GM12878 (cell line): Measurements from ENCODE around the gene RALGPS1. TPM values are rescaled to one million over a fixed set of nuclear protein-coding genes. Genes with fewer than 3 reads are reported as not detected.

Source experiments
- ATAC-seq: fragments of 200-7000 bp; cut with Tn5 transposase; 3 replicates; pipeline ENCODE4 v1.9.1; 2020; ENCODE audit warnings: mild to moderate bottlenecking, moderate library complexity
- BruUV-seq: library from RNA; stranded (reverse); fragments of 400-500 nt; replicated peaks from 2 replicates; lab custom pipeline; 2021; lab: Mats Ljungman, UMichigan
- CTCF ChIA-PET: fragments of 300-600 bp; sonication (Branson Sonifier 250); formaldehyde crosslinking; extraction: SDS; loops from one replicate; lab custom pipeline; 2021; ENCODE audit warnings: inconsistent platforms; lab: Yijun Ruan, JAX
- POLR2A ChIA-PET: fragments of 350-600 bp; formaldehyde crosslinking; extraction: SDS; loops from one replicate; lab custom pipeline; 2021; ENCODE audit warnings: inconsistent platforms; lab: Charles Lee
- RAD21 ChIA-PET: fragments of 300-600 bp; sonication (Branson Sonifier 250); formaldehyde crosslinking; loops from one replicate; lab custom pipeline; 2023; ENCODE audit warnings: antibody characterized with exemption; ENCODE audit not compliant: unreplicated experiment; lab: Charles Lee
- SMC1A ChIA-PET: fragments of 300-600 bp; sonication (Branson Sonifier 250); formaldehyde crosslinking; loops from one replicate; lab custom pipeline; 2023; ENCODE audit not compliant: unreplicated experiment, uncharacterized antibody; lab: Charles Lee
- DNase-seq: peaks from one replicate; pipeline ENCODE4 v3.0.0-alpha.2; 2011; ENCODE audit warnings: low read depth, low spot score
- FAIRE-seq: peaks from 3 replicates; lab custom pipeline; 2011; peaks lifted over from hg19 to GRCh38; lab: Jason Lieb, UNC
- H2AFZ ChIP-seq: 2 replicates; pipeline ENCODE4 v1.6.0; 2011; ENCODE audit warnings: low read depth, low read length, control low read depth; ENCODE audit not compliant: control insufficient read depth
- H3K27ac ChIP-seq: 2 replicates; pipeline ENCODE4 v1.5.1; 2011; ENCODE audit warnings: control low read depth; ENCODE audit not compliant: control insufficient read depth, insufficient read depth
- H3K27me3 ChIP-seq, 2 experiments: replicated peaks in 1 of 2; 2 replicates each; pipeline versions ENCODE4 v1.6.0 to v1.6.1; 2011; ENCODE audit warnings: low read length in 1 of 2; ENCODE audit not compliant: control insufficient read depth in 2 of 2, insufficient read depth in 2 of 2
- H3K36me3 ChIP-seq, 2 experiments: 2 replicates each; pipeline ENCODE4 v1.5.1; 2011; ENCODE audit warnings: low read length in 1 of 2; ENCODE audit not compliant: control insufficient read depth in 2 of 2, insufficient read depth in 2 of 2
- H3K4me1 ChIP-seq: 2 replicates; pipeline ENCODE4 v1.6.1; 2011; ENCODE audit warnings: mild to moderate bottlenecking, low read length, moderate library complexity, mixed read lengths; ENCODE audit not compliant: control insufficient read depth, insufficient read depth
- H3K4me2 ChIP-seq: 2 replicates; pipeline ENCODE4 v1.6.0; 2011; ENCODE audit warnings: control low read depth; ENCODE audit not compliant: control insufficient read depth, insufficient read depth
- H3K4me3 ChIP-seq: fragments of 200-600 bp; sonication (generic); 2 replicates; pipeline ENCODE4 v1.5.1; 2016
- H3K79me2 ChIP-seq: 2 replicates; pipeline ENCODE4 v1.6.0; 2011; ENCODE audit warnings: low read length; ENCODE audit not compliant: control insufficient read depth, insufficient read depth
- H3K9ac ChIP-seq: 2 replicates; pipeline ENCODE4 v1.8.0; 2011; ENCODE audit warnings: low read length, control low read depth, mixed read lengths; ENCODE audit not compliant: control insufficient read depth, insufficient read depth
- H3K9me3 ChIP-seq: replicated peaks from 3 replicates; pipeline ENCODE4 v1.5.1; 2011; ENCODE audit warnings: mild to moderate bottlenecking, low read length; ENCODE audit not compliant: control insufficient read depth, insufficient read depth
- H4K20me1 ChIP-seq: 2 replicates; pipeline ENCODE4 v1.6.0; 2011; ENCODE audit not compliant: control insufficient read depth, insufficient read depth
- BCL11A ChIP-seq: IDR thresholded peaks from 2 replicates; pipeline ENCODE4 v1.6.1; 2011; ENCODE audit warnings: low read depth, low read length
- CEBPB ChIP-seq, 2 experiments: fragments of 150-350 bp in 1 of 2; IDR thresholded peaks; 2 replicates each; pipeline ENCODE4 v1.6.1; 2012 to 2014; ENCODE audit warnings: low read depth in 2 of 2, low read length in 2 of 2, borderline replicate concordance in 1 of 2, inconsistent platforms in 1 of 2
- CHD1 ChIP-seq: IDR thresholded peaks from 2 replicates; pipeline ENCODE4 v1.6.1; 2012; ENCODE audit warnings: low read depth, low read length, improper control_type of control experiment
- CREB1 ChIP-seq: IDR thresholded peaks from 2 replicates; pipeline ENCODE4 v1.6.1; 2012; ENCODE audit warnings: low read depth, mild to moderate bottlenecking, inconsistent platforms
- GABPA ChIP-seq: IDR thresholded peaks from 2 replicates; pipeline ENCODE4 v1.6.1; 2014; ENCODE audit warnings: antibody characterized with exemption, low read depth, mild to moderate bottlenecking, inconsistent platforms
- HDAC6 ChIP-seq: fragments of 200-600 bp; sonication (generic); IDR thresholded peaks from one replicate; pipeline ENCODE4 v1.8.0; 2017; ENCODE audit warnings: antibody characterized with exemption; ENCODE audit not compliant: unreplicated experiment
- MTA3 ChIP-seq: IDR thresholded peaks from 2 replicates; pipeline ENCODE4 v1.6.1; 2012; ENCODE audit warnings: low read length, inconsistent platforms, borderline replicate concordance
- NR2F1 ChIP-seq: fragments of 450-650 bp; conservative IDR thresholded peaks from 2 replicates; pipeline ENCODE4 v1.6.1; 2017; ENCODE audit warnings: mild to moderate bottlenecking
- RBBP5 ChIP-seq: fragments of 200-600 bp; sonication (generic); conservative IDR thresholded peaks from 2 replicates; pipeline ENCODE4 v1.6.1; 2016
- SKIL ChIP-seq: fragments of 450-650 bp; IDR thresholded peaks from 2 replicates; pipeline ENCODE4 v1.6.1; 2017; ENCODE audit warnings: mild to moderate bottlenecking, low read depth, inconsistent platforms; ENCODE audit not compliant: poor library complexity, severe bottlenecking
- SMARCA5 ChIP-seq: fragments of 450-650 bp; IDR thresholded peaks from 2 replicates; pipeline ENCODE4 v1.6.1; 2017; ENCODE audit warnings: mild to moderate bottlenecking
- TAF1 ChIP-seq: IDR thresholded peaks from 2 replicates; pipeline ENCODE4 v1.6.1; 2011; ENCODE audit warnings: mild to moderate bottlenecking, low read depth, low read length, borderline replicate concordance
- TCF3 ChIP-seq: IDR thresholded peaks from 2 replicates; pipeline ENCODE4 v1.6.1; 2012; ENCODE audit warnings: low read depth, mild to moderate bottlenecking, low read length, borderline replicate concordance; ENCODE audit not compliant: insufficient read depth
- ZBTB40 ChIP-seq: fragments of 450-650 bp; IDR thresholded peaks from 2 replicates; pipeline ENCODE4 v1.6.1; 2016; ENCODE audit warnings: mild to moderate bottlenecking, moderate library complexity, borderline replicate concordance
- WGBS: methylation state at CpG from one replicate; pipeline ENCODE4 v1.1.6; 2016; ENCODE audit warnings: low lambda C conversion rate; ENCODE audit not compliant: insufficient replicate concordance, insufficient coverage; ENCODE audit errors: missing lambda C conversion rate; 5-methylcytosine and 5-hydroxymethylcytosine counted together
- in situ Hi-C: fragments of 300-500 bp; cut with MboI; formaldehyde crosslinking; loops from 9 replicates; pipeline ENCODE4 v1.14.3; 2018; ENCODE audit warnings: mixed read lengths
- intact Hi-C: fragments of 100-400 bp; cut with micrococcal nuclease; formaldehyde crosslinking; loops from one replicate; pipeline ENCODE4 v1.14.2; 2022; ENCODE audit not compliant: unreplicated experiment
- polyA plus RNA-seq, 11 experiments: library from polyadenylated mRNA; depleted of rRNA in 4 of 11; unstranded in 6 of 11; stranded (reverse) in 5 of 11; fragments of >200 nt; fragmentation: Nextera tagmentation in 4 of 11; fragmentation: Illumina TruSeq in 1 of 11; extraction: Ambion mirVana in 4 of 11; extraction: Trizol in 1 of 11; gene quantifications; 1 replicate in 1 of 11; 2 replicates in 10 of 11; pipeline versions ENCODE4 v1.2.1 to v1.2.3, GENCODE V29; 2011 to 2016; ENCODE audit warnings: inconsistent platforms in 2 of 11, missing spikeins in 2 of 11, low read depth in 1 of 11
- total RNA-seq, 4 experiments: library from RNA; depleted of rRNA in 3 of 4; stranded (reverse); fragments of >200 nt in 3 of 4; fragmentation: Illumina TruSeq in 1 of 4; extraction: Trizol in 1 of 4; gene quantifications; 2 replicates each; pipeline versions ENCODE4 v1.2.1 to v1.2.3, GENCODE V29; 2013 to 2021
- TF ChIP-seq, protein P1 (sequence below): IDR thresholded peaks from 2 replicates; pipeline ENCODE4 v1.6.1; 2012; ENCODE audit warnings: low read length, inconsistent platforms

RALGPS1 gene
- total and polyA plus RNA-seq, 10 of the 15 experiments (the other 5 are each of a cell fraction or from before 2014, with no cell fraction given): 0.13 to 5.6 (median 2.7) TPM

- ChIA-PET POLR2A (no interaction called here), RAD21 (no interaction called here), CTCF (interaction anchor here (2.4 kb wide), 1 partner anchor 35 kb away, joined by 6 read pairs; no protein-coding TSS in a partner anchor), SMC1A (interaction anchor here (0.6 kb wide), 1 partner anchor 190 kb away, joined by 3 read pairs; no protein-coding TSS in a partner anchor)
- Histone ChIP-seq H3K4me1 (peaks cover 4% of the 10 kb centered on the region), H3K27ac (no peak overlapping the region), H2AFZ (no peak overlapping the region), H3K9ac (no peak overlapping the region), H3K79me2 (no peaks in the 10 kb centered on the region; the same call in 1 of the 2 replicates), H3K27me3 (no peaks in the 10 kb centered on the region), H3K4me2 (no peak overlapping the region), H4K20me1 (no peaks in the 10 kb centered on the region), H3K36me3 (no peaks in the 10 kb centered on the region), H3K4me3 (no peak overlapping the region), H3K9me3 (no peaks in the 10 kb centered on the region)
- in situ Hi-C loops: no loop called here
- ATAC-seq: no peak
- intact Hi-C loops: no loop called here
- no TSS peak for BruUV-seq
- no peak for DNase-seq
- no peak for FAIRE-seq
- WGBS: 95% methylated on average over 5 of the region's 5 CpGs
- TF ChIP-seq CHD1 (no peak), BCL11A (no peak), SMARCA5 (no peak), MTA3 (no peak), TCF3 (no peak), SKIL (no peak), RBBP5 (no peak), CEBPB (IDR thresholded peaks at IDR 0.05; ENCODE audit: borderline replicate concordance in 1 of 2, low read depth in 2 of 2, low read length in 2 of 2) (no peak), ZBTB40 (no peak), CREB1 (no peak), GABPA (no peak), TAF1 (no peak), HDAC6 (no peak), NR2F1 (no peak)
- TF ChIP-seq, protein P1, sequence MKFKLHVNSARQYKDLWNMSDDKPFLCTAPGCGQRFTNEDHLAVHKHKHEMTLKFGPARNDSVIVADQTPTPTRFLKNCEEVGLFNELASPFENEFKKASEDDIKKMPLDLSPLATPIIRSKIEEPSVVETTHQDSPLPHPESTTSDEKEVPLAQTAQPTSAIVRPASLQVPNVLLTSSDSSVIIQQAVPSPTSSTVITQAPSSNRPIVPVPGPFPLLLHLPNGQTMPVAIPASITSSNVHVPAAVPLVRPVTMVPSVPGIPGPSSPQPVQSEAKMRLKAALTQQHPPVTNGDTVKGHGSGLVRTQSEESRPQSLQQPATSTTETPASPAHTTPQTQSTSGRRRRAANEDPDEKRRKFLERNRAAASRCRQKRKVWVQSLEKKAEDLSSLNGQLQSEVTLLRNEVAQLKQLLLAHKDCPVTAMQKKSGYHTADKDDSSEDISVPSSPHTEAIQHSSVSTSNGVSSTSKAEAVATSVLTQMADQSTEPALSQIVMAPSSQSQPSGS: no peak
Measured at GRCh38 chr9:127249877-127250276, 335.3 kb downstream of the RALGPS1 start.
